IMR-90 (cell line): ENCODE measurements around the gene SRPK3. TPM values are rescaled to one million over a fixed set of nuclear protein-coding genes. Genes with fewer than 3 reads are reported as not detected.

Experiments used
- ATAC-seq: fragments of 200-7000 bp; cut with Tn5 transposase; 2 replicates; pipeline ENCODE4 v1.9.1; 2020; ENCODE audit warnings: low read depth, mild to moderate bottlenecking, moderate library complexity
- BruUV-seq: library from RNA; stranded (reverse); fragments of 400-500 nt; replicated peaks from 2 replicates; lab custom pipeline; 2021; lab: Mats Ljungman, UMichigan
- CTCF ChIA-PET: fragments of 300-600 bp; formaldehyde crosslinking; extraction: SDS; loops from one replicate; lab custom pipeline; 2021; ENCODE audit warnings: antibody characterized with exemption; lab: Yijun Ruan, JAX
- POLR2A ChIA-PET: fragments of 300-600 bp; sonication (Branson Sonifier 250); formaldehyde crosslinking; loops from one replicate; lab custom pipeline; 2022; ENCODE audit warnings: antibody characterized with exemption; ENCODE audit not compliant: unreplicated experiment; lab: Charles Lee
- DNase-seq: peaks from one replicate; pipeline ENCODE4 v3.0.0; 2013
- H2AFZ ChIP-seq: replicated peaks from 2 replicates; pipeline ENCODE3; 2013; ENCODE audit warnings: low read length, mild to moderate bottlenecking; ENCODE audit not compliant: poor library complexity
- H2AK5ac ChIP-seq: 2 replicates; pipeline ENCODE4 v1.6.1; 2013; ENCODE audit warnings: low read depth, low read length, inconsistent platforms
- H2AK9ac ChIP-seq: replicated peaks from 2 replicates; pipeline ENCODE3; 2013; ENCODE audit warnings: mild to moderate bottlenecking, low read depth, low read length, moderate library complexity; ENCODE audit not compliant: poor library complexity
- H2BK120ac ChIP-seq: 2 replicates; pipeline ENCODE4 v1.6.1; 2013; ENCODE audit warnings: low read depth, low read length, inconsistent platforms
- H2BK15ac ChIP-seq: 3 replicates; pipeline ENCODE4 v1.6.1; 2013; ENCODE audit warnings: low read depth, low read length, inconsistent platforms
- H2BK20ac ChIP-seq: 2 replicates; pipeline ENCODE4 v1.6.1; 2013; ENCODE audit warnings: low read depth, mild to moderate bottlenecking, inconsistent platforms, low read length, moderate library complexity
- H2BK5ac ChIP-seq: 2 replicates; pipeline ENCODE4 v1.6.1; 2013; ENCODE audit warnings: mild to moderate bottlenecking, low read depth, low read length, inconsistent platforms; ENCODE audit not compliant: poor library complexity, severe bottlenecking
- H3K14ac ChIP-seq: replicated peaks from 2 replicates; pipeline ENCODE4 v1.6.1; 2013; ENCODE audit warnings: low read depth, low read length, inconsistent platforms
- H3K18ac ChIP-seq: 2 replicates; pipeline ENCODE4 v1.6.1; 2013; ENCODE audit warnings: low read depth, low read length, control low read depth
- H3K23ac ChIP-seq: 2 replicates; pipeline ENCODE4 v1.6.1; 2013; ENCODE audit warnings: low read depth, low read length, inconsistent platforms
- H3K27ac ChIP-seq: 2 replicates; pipeline ENCODE4 v1.5.1; 2013; ENCODE audit warnings: mild to moderate bottlenecking, control low read depth, low read length; ENCODE audit not compliant: insufficient read depth
- H3K27me3 ChIP-seq: 2 replicates; pipeline ENCODE4 v1.6.1; 2013; ENCODE audit warnings: low read length; ENCODE audit not compliant: control insufficient read depth, insufficient read depth
- H3K36me3 ChIP-seq: 2 replicates; pipeline ENCODE4 v1.6.1; 2013; ENCODE audit warnings: low read length, mixed read lengths; ENCODE audit not compliant: control insufficient read depth, insufficient read depth
- H3K4ac ChIP-seq: 2 replicates; pipeline ENCODE4 v1.6.1; 2013; ENCODE audit warnings: low read depth, low read length, inconsistent platforms
- H3K4me1 ChIP-seq: 2 replicates; pipeline ENCODE4 v1.6.1; 2013; ENCODE audit warnings: low read length, mixed read lengths; ENCODE audit not compliant: control insufficient read depth, insufficient read depth
- H3K4me2 ChIP-seq: 2 replicates; pipeline ENCODE4 v1.6.1; 2013; ENCODE audit warnings: low read depth, mild to moderate bottlenecking, control low read depth, low read length, moderate library complexity
- H3K4me3 ChIP-seq: 2 replicates; pipeline ENCODE4 v1.5.1; 2013; ENCODE audit warnings: low read depth, mild to moderate bottlenecking, control low read depth, low read length, moderate library complexity; ENCODE audit not compliant: insufficient read depth
- H3K56ac ChIP-seq: 2 replicates; pipeline ENCODE4 v1.6.1; 2013; ENCODE audit warnings: low read length, inconsistent platforms; ENCODE audit not compliant: insufficient read depth; ENCODE audit errors: extremely low read depth
- H3K79me1 ChIP-seq, 2 experiments: 2 replicates each; pipeline ENCODE4 v1.6.1; 2013; ENCODE audit warnings: low read length in 2 of 2, inconsistent platforms in 1 of 2, low read depth in 1 of 2
- H3K9ac ChIP-seq: 2 replicates; pipeline ENCODE4 v1.6.1; 2013; ENCODE audit warnings: low read depth, low read length, control low read depth
- H3K9me1 ChIP-seq: 2 replicates; pipeline ENCODE4 v1.6.1; 2013; ENCODE audit warnings: low read length, inconsistent platforms; ENCODE audit not compliant: insufficient read depth
- H3K9me3 ChIP-seq: 2 replicates; pipeline ENCODE4 v1.6.1; 2013; ENCODE audit warnings: low read length; ENCODE audit not compliant: control insufficient read depth, insufficient read depth
- H4K20me1 ChIP-seq: 2 replicates; pipeline ENCODE4 v1.6.1; 2013; ENCODE audit warnings: low read length, inconsistent platforms; ENCODE audit not compliant: insufficient read depth
- H4K5ac ChIP-seq: 2 replicates; pipeline ENCODE4 v1.6.1; 2013; ENCODE audit warnings: mild to moderate bottlenecking, low read depth, low read length, control low read depth
- H4K8ac ChIP-seq, 2 experiments: 2 replicates each; pipeline ENCODE4 v1.6.1; 2013; ENCODE audit warnings: low read depth in 2 of 2, low read length in 2 of 2, control low read depth in 1 of 2, inconsistent platforms in 1 of 2
- H4K91ac ChIP-seq: 2 replicates; pipeline ENCODE4 v1.6.1; 2013; ENCODE audit warnings: low read depth, low read length, inconsistent platforms; ENCODE audit not compliant: insufficient read depth
- BHLHE40 ChIP-seq: fragments of 150-350 bp; IDR thresholded peaks from 2 replicates; pipeline ENCODE4 v1.6.1; 2016; ENCODE audit warnings: mild to moderate bottlenecking, low read depth, low read length
- CEBPB ChIP-seq: IDR thresholded peaks from 2 replicates; pipeline ENCODE4 v1.6.1; 2012; ENCODE audit warnings: low read depth, low read length, improper control_type of control experiment
- CHD1 ChIP-seq: IDR thresholded peaks from 2 replicates; pipeline ENCODE4 v1.6.1; 2012; ENCODE audit warnings: low read depth, low read length, improper control_type of control experiment
- FOS ChIP-seq: fragments of 150-350 bp; IDR thresholded peaks from 2 replicates; pipeline ENCODE4 v1.6.1; 2016; ENCODE audit warnings: low read depth, low read length
- MAFK ChIP-seq: IDR thresholded peaks from 2 replicates; pipeline ENCODE4 v1.6.1; 2012; ENCODE audit warnings: low read depth, low read length, improper control_type of control experiment
- MAZ ChIP-seq: IDR thresholded peaks from 2 replicates; pipeline ENCODE4 v1.6.1; 2012; ENCODE audit warnings: low read depth, mild to moderate bottlenecking, low read length, improper control_type of control experiment, moderate library complexity, borderline replicate concordance
- MXI1 ChIP-seq: IDR thresholded peaks from 2 replicates; pipeline ENCODE4 v1.6.1; 2012; ENCODE audit warnings: low read depth, mild to moderate bottlenecking, low read length, moderate library complexity, borderline replicate concordance
- NFE2L2 ChIP-seq: fragments of 150-350 bp; IDR thresholded peaks from 2 replicates; pipeline ENCODE4 v1.6.1; 2016; ENCODE audit warnings: low read depth, mild to moderate bottlenecking, low read length
- POLR2A ChIP-seq: IDR thresholded peaks from 2 replicates; pipeline ENCODE4 v1.6.1; 2012; ENCODE audit warnings: mild to moderate bottlenecking, low read depth, low read length
- RAD21 ChIP-seq: IDR thresholded peaks from 2 replicates; pipeline ENCODE4 v1.6.1; 2012; ENCODE audit warnings: low read length, improper control_type of control experiment
- RCOR1 ChIP-seq: IDR thresholded peaks from 2 replicates; pipeline ENCODE4 v1.6.1; 2012; ENCODE audit warnings: mild to moderate bottlenecking, low read length, improper control_type of control experiment; ENCODE audit not compliant: insufficient replicate concordance
- RFX5 ChIP-seq: IDR thresholded peaks from 2 replicates; pipeline ENCODE4 v1.8.0; 2012; ENCODE audit warnings: low read depth, mild to moderate bottlenecking, low read length, moderate library complexity
- SMC3 ChIP-seq: fragments of 150-350 bp; IDR thresholded peaks from 2 replicates; pipeline ENCODE4 v1.6.1; 2016; ENCODE audit warnings: low read depth, mild to moderate bottlenecking, antibody characterized with exemption, low read length, moderate library complexity
- WGBS, 2 experiments: methylation state at CpG; one replicate each; pipeline versions ENCODE4 v1.1.5 to v1.1.7; 2013; ENCODE audit warnings: missing lambda C conversion rate in 2 of 2; ENCODE audit not compliant: insufficient read length in 1 of 2; ENCODE audit errors: extremely low coverage in 2 of 2; 5-methylcytosine and 5-hydroxymethylcytosine counted together
- dilution Hi-C: fragments of 300-500 bp; cut with HindIII; formaldehyde crosslinking; loops from one replicate; pipeline ENCODE4 v1.14.3; 2018; ENCODE audit warnings: low sequenced_read_pairs; ENCODE audit not compliant: unreplicated experiment
- in situ Hi-C: fragments of 300-500 bp; cut with MboI; formaldehyde crosslinking; loops from 3 replicates; pipeline ENCODE4 v1.14.3; 2019; ENCODE audit warnings: low sequenced_read_pairs, inconsistent platforms, mixed read lengths
- intact Hi-C: fragments of 100-400 bp; cut with micrococcal nuclease; formaldehyde crosslinking; loops from 2 replicates; pipeline ENCODE4 v1.10.0; 2022
- polyA plus RNA-seq, 3 experiments: library from polyadenylated mRNA; depleted of rRNA; stranded (reverse); fragments of >200 nt; gene quantifications; 2 replicates each; pipeline ENCODE4 v1.2.3, GENCODE V29; 2012; ENCODE audit warnings: low replicate concordance in 1 of 3
- total RNA-seq: library from RNA; depleted of rRNA; stranded (reverse); fragments of >200 nt; gene quantifications from 2 replicates; pipeline ENCODE4 v1.2.3, GENCODE V29; 2012
- TF ChIP-seq, protein P1 (sequence below): fragments of 150-350 bp; IDR thresholded peaks from 2 replicates; pipeline ENCODE4 v1.6.1; 2017; ENCODE audit warnings: mild to moderate bottlenecking, antibody characterized with exemption, low read length, low read depth
- TF ChIP-seq, protein P2 (sequence below): fragments of 150-350 bp; IDR thresholded peaks from 2 replicates; pipeline ENCODE4 v1.6.1; 2016; ENCODE audit warnings: low read depth, mild to moderate bottlenecking, low read length, moderate library complexity, borderline replicate concordance

SRPK3 gene
- total and polyA plus RNA-seq, 2 of the 4 experiments (the other 2 are of a cell fraction), result 0.36 to 0.70 TPM

DNA sequence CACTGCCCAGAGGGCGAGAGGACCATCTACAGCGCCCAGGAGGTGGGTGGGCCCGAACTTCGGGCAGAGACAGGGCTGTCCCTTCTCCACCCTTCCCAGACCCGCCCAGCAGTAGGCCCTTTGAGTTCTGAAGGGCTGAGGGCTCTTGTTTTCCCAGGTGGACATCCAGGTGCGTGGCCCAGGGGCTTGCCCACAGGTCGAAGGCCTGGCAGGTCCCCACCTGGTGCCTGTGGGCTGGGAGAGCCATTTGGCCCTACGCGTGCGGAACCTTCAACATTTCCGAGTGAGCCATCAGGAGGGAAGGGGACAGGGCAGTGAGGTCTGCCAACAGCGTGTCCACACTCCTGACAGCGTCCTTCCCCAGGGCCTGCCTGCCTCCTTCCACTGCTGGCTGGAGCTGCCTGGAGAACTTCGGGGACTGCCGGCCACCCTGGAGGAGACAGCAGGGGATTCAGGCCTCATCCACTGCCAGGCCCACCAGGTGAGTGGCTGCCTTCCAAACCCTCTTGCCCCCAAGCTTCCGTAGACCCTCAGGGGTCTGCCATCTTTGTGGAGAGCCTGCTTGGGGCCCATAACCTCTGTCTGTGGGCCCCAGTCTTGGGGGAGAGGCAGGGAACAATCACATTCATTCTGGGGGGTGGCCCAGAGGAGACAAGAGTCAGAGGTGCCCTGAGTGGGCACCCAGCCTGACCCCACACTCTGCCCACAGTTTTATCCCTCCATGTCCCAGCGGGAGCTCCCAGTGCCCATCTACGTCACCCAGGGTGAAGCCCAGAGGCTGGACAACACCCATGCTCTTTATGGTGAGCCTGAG lies 10.0 kb upstream of the SRPK3 start:
- Histone ChIP-seq H3K14ac (no peak overlapping the region), H3K9ac (no peak overlapping the region), H4K8ac (no peak overlapping the region), H4K20me1 (no peaks in the 10 kb centered on the region), H2AK5ac (no peak overlapping the region), H2BK20ac (no peak overlapping the region), H4K5ac (no peak overlapping the region), H3K27me3 (no peaks in the 10 kb centered on the region), H3K56ac (no peak overlapping the region), H4K91ac (no peak overlapping the region), H3K4me2 (no peak overlapping the region), H3K4me3 (no peak overlapping the region), H3K4ac (no peak overlapping the region), H2BK15ac (no peak overlapping the region), H3K79me1 (peaks cover 0 to 3% of the 10 kb centered on the region in 2 experiments; a peak in 1 of 4 replicates), H3K9me1 (no peaks in the 10 kb centered on the region), H3K36me3 (peaks cover 2% of the 10 kb centered on the region; the same call in 1 of the 2 replicates), H3K9me3 (no peaks in the 10 kb centered on the region; the same call in 1 of the 2 replicates), H3K4me1 (peaks cover 5% of the 10 kb centered on the region), H3K23ac (no peak overlapping the region), H3K18ac (no peak overlapping the region), H2BK120ac (no peak overlapping the region), H3K27ac (no peak overlapping the region), H2AK9ac (no peak overlapping the region), H2AFZ (no peak overlapping the region), H2BK5ac (no peak overlapping the region)
- intact Hi-C loops (no loop called here), dilution Hi-C loops (no loop called here), in situ Hi-C loops (no loop called here)
- ATAC-seq (no peak), DNase-seq (no peak)
- POLR2A ChIA-PET, result no interaction called here
- CTCF ChIA-PET, result no interaction called here
- WGBS, 2 experiments, result 81% methylated on average over 9 of the region's 18 CpGs; no CpG with 5 or more reads in 1 of the 2 experiments
- BruUV-seq, result no TSS peak
- TF ChIP-seq RFX5 (no peak), CHD1 (no peak), MXI1 (no peak), CEBPB (no peak), RCOR1 (no peak), FOS (no peak), RAD21 (no peak), MAZ (no peak), MAFK (no peak), POLR2A (no peak), NFE2L2 (no peak), SMC3 (no peak), BHLHE40 (no peak)
- TF ChIP-seq, protein P1, sequence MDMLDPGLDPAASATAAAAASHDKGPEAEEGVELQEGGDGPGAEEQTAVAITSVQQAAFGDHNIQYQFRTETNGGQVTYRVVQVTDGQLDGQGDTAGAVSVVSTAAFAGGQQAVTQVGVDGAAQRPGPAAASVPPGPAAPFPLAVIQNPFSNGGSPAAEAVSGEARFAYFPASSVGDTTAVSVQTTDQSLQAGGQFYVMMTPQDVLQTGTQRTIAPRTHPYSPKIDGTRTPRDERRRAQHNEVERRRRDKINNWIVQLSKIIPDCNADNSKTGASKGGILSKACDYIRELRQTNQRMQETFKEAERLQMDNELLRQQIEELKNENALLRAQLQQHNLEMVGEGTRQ, result no peak
- TF ChIP-seq, protein P2, sequence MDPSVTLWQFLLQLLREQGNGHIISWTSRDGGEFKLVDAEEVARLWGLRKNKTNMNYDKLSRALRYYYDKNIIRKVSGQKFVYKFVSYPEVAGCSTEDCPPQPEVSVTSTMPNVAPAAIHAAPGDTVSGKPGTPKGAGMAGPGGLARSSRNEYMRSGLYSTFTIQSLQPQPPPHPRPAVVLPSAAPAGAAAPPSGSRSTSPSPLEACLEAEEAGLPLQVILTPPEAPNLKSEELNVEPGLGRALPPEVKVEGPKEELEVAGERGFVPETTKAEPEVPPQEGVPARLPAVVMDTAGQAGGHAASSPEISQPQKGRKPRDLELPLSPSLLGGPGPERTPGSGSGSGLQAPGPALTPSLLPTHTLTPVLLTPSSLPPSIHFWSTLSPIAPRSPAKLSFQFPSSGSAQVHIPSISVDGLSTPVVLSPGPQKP, result no peak
